GM19463 (cell line): ENCODE measurements around the gene UTRN.

Experiments used
- ATAC-seq: cut with Tn5 transposase; IDR thresholded peaks from one replicate; pipeline ENCODE4 v1.9.1; 2021; ENCODE audit warnings: mild to moderate bottlenecking, moderate library complexity; ENCODE audit not compliant: unreplicated experiment

UTRN gene

GRCh38 chr6:144279484-144280150 lies 5.5 kb upstream of the UTRN start:
- ATAC-seq = no peak

DNA sequence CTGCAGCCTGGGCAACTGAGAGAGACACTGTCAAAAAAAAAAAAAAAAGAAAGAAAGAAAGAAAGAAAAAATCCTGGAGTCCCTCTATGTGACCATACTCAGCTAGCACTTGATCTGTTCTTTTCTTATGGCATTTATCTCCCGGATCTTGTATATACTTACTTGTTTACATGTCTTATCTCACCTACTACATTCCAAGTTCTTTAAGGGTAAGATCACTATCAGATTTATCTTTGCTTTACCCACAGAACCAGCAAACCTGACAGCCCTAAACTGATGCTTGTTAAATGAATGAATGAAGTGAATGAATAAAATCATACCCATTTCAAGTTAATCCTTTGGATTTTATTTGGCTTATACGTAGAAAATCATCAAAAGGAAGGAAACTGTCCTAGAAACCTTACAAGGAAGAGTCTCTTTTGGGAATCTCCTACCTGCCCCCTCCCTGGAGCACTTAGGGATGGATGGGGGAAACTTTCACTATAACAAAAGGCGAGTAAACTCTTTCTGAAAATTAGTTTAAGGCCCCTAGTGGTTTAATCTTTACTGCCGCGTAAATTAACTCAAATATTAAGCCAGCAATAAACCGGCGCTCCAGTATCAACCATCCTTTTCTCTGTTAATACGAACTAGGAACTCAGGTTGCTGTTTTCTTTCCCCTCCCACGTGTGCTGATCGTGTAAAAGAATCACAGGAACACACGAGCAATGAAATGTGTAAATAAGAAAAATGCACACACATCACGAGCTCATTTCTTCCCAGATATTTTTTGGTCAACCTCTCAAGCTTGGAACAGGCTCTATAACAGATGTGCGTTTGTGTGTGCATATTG lies 1.3 kb upstream of the UTRN start:
- ATAC-seq = no peak

DNA sequence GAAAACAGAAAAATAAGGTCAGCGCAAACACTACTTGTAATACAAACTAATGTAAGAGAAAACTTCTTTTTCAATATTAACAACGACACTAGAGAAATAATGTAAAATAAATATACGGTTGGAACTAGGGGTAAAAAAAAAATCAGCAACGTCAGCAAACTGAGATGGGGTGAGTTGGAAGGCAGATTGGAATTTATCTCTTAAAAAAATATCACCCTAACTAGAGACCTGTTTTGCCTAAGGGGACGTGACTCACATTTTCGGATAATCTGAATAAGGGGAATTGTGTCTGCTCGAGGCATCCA lies 705 bp upstream of the UTRN start:
- ATAC-seq = no peak

GRCh38 chr6:144285548-144285797 lies 338 bp downstream of the UTRN start:
- peak; percentile 24 for ATAC-seq

GRCh38 chr6:144285798-144286502 lies 815 bp downstream of the UTRN start:
- peak; percentile 39 for ATAC-seq

- ATAC-seq = no peak
Observed at GRCh38 chr6:144286503-144287393, 1.6 kb downstream of the UTRN start.

GRCh38 chr6:144289006-144289405 lies 3.9 kb downstream of the UTRN start:
- ATAC-seq = no peak

- no peak for ATAC-seq
Observed at GRCh38 chr6:144292372-144292771, 7.2 kb downstream of the UTRN start.

- no peak for ATAC-seq
Observed at GRCh38 chr6:144294016-144294415, 8.9 kb downstream of the UTRN start.

DNA sequence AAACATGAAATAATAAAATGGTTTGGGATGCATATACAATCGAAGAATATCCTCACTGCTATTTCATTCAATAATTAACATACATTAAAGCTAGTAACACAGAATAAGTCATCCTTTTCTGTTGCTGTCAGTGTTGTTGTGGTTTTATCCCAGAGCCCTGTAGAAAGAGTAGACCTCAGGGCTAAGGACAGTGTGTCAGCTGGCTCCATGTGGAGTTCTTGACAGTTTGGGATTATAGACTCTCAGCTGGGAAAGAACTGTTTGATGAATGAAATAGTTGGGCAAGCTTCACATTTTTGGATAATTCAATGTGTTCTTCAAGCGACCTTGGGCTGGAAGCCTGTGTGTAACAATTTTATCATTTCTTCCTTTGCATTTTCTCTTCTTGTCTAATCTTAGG lies 10.1 kb downstream of the UTRN start:
- no peak for ATAC-seq

DNA sequence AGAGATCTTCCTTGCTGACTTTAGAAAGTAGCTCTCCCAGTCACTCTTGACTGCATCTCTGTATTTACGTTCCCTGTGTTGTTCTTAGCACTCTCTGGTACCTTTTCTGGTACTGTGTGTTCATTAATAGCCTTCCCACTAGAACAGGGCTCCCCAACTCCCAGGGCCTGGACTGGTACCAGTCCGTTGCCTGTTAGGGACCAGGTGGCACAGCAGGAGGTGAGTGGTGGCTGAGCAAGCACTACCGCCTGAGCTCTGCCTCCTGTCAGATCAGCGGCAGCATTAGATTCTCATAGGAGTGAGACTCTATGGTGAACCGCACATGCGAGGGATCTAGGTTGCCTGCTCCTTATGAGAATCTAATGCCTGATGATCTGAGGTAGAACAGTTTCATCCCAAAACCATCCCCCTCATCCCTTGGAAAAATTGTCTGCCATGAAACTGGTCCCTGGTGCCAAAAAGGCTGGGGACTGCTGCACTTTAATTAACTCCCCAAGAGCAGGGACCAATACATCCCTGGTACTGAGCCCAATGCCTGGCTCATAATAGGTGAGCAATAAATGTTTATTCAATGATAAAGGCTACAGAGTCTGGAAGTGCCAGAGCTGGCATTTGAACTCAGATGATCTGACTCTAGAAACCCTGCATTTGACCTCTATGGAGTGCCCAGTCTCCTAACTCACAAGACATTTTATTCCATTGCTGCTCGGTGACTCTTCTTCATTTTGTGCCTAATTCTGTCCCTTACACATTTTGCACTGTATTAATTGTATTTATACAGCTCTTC lies 11.0 kb downstream of the UTRN start:
- no peak for ATAC-seq

DNA sequence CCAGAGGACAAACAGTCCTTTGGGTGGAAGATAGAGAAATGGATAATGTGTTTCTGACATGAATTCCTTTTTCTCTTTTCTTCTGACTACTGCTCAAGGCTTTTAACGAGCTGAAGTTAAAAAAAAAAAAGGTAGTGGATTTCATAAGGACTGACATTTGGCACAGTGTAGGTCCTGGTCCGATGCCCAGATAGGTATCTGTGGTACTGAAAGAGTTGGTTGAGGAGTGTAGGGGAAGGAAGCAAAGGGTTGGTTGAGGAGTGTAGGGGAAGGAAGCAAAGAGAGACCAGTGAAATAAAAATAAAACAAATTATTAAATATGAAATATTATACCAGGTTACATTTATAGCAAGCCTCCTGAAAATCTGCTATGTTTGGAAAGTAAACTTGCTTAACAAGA lies 11.8 kb downstream of the UTRN start:
- ATAC-seq = no peak

DNA sequence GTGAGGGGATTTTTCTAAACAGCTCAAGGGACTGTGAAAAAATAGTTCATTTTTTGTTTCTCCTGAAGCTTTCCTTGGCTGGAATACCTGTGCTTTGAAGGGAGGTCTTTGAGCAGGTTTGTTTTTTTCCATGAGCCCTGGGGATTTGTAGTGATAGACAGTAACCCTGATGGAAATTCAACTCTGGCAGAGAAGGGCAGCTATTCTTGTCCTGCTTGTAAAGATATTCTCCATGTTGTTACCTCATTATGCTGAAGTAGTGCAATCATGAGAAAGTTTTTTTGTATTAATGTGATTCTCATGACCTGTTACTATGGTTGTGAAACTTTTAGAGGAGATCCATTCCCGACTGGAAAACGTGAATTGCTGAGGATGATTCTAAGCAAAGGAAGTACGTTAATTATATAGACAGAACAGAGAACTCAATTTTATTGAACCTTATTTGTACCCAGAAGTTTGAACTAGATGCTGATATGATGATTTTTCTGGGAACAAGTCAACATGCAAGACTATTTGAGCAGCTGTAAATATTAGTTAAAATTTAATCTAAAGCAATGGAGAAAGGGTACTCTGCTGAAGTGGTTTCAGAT lies 12.5 kb downstream of the UTRN start:
- ATAC-seq = no peak

- no peak for ATAC-seq
Observed at GRCh38 chr6:144298194-144298593, 13.1 kb downstream of the UTRN start.

GRCh38 chr6:144298916-144299315 lies 13.8 kb downstream of the UTRN start:
- ATAC-seq = no peak

- no peak for ATAC-seq
Observed at GRCh38 chr6:144302701-144303372, 17.7 kb downstream of the UTRN start.

DNA sequence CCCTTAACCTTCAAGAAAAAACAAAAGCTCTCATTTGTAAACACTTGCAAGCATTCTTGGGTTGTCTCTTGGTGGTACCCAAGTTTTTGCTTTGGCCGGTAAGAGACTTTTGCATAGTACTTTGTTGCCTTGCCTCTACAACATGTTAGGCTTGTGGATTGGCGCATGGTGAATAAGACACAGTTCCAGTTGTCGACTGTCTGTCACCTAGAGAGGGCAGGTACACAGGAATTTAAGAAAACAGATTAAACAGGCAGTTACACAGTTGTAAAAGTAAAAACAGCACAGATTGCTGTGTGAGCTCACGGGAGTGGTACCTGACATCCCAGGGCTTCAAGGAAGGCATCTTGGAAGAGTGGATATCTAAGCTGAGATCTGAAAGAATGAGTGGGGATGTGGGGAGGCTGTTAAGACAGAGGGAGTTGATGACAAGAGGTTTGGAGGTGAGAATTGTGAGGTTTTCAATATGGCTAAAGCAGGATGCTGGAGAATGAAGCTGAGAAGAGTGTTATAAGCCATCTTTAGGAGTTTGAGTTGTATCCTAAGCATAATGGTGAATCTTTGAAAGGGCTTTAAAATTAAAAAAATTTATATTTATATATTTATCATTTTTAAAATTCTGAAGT lies 19.2 kb downstream of the UTRN start:
- ATAC-seq = no peak

DNA sequence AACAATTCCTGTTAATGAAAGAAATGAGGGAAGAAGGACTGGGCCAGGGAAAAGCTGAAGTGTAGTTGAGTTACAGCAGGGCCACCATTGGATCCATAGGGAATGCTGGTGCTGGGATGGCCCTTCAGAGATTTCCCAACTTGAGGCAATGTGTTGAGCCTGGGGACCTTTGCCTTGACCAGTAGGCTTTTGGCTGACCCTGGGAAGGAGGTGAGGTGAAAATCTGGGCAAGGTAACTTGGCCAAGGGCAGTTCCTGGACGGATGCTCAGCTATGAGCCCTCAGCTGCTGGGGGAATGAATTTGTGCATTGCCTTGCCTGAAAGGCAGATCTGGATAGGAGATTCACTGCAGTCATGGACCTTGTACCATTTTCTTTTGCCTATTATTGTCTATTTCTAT lies 20.4 kb downstream of the UTRN start:
- peak; percentile 25 for ATAC-seq

GRCh38 chr6:144305985-144306384 lies 20.9 kb downstream of the UTRN start:
- peak; percentile 84 for ATAC-seq
